Suprapubic skin (tissue), 3 donors: ENCODE measurements around the gene ATP11A.

Experiments used
- POLR2AphosphoS5 ChIP-seq, 3 donors: sonication (generic); formaldehyde crosslinking; IDR thresholded peaks; one replicate each; pipeline ENCODE4 v1.6.1; 2017; ENCODE audit warnings: antibody characterized with exemption in 3 of 3
- TF ChIP-seq, protein P1 (sequence below), 2 donors: fragments of 200-600 bp in 1 of 2; fragments of 450-650 bp in 1 of 2; sonication (generic) in 1 of 2; IDR thresholded peaks; one replicate each; pipeline ENCODE4 v1.5.1; 2016 to 2019; ENCODE audit warnings: antibody characterized with exemption in 2 of 2, mild to moderate bottlenecking in 1 of 2, moderate library complexity in 1 of 2

DNA sequence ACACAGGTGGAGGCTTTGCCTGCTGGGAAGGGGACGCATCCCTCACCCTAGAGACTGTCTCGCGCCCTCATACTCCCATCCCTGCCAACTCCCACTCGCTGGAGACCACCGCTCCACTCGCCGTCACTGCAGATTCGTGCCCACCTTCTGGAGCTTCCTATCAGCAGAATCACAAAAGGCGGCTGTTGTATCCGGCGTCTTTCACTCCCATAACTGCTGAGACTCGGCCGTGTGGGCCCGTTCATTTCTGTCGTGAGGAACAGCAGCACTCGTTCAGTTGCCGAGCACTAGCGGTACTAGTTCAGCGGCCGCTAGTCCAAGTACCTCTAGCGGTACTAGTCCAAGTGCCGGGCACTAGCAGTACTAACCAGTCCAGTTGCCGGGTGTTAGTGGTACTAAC lies 154.6 kb downstream of the ATP11A start:
- TF ChIP-seq, protein P1, sequence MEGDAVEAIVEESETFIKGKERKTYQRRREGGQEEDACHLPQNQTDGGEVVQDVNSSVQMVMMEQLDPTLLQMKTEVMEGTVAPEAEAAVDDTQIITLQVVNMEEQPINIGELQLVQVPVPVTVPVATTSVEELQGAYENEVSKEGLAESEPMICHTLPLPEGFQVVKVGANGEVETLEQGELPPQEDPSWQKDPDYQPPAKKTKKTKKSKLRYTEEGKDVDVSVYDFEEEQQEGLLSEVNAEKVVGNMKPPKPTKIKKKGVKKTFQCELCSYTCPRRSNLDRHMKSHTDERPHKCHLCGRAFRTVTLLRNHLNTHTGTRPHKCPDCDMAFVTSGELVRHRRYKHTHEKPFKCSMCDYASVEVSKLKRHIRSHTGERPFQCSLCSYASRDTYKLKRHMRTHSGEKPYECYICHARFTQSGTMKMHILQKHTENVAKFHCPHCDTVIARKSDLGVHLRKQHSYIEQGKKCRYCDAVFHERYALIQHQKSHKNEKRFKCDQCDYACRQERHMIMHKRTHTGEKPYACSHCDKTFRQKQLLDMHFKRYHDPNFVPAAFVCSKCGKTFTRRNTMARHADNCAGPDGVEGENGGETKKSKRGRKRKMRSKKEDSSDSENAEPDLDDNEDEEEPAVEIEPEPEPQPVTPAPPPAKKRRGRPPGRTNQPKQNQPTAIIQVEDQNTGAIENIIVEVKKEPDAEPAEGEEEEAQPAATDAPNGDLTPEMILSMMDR (IDR thresholded peaks at IDR 0.05): no peak
- no peak for TF ChIP-seq POLR2AphosphoS5 (IDR thresholded peaks at IDR 0.05)
